HG03064 (cell line): ENCODE results near the gene MRPS25.

Source experiments
- ATAC-seq: cut with Tn5 transposase; IDR thresholded peaks from one replicate; pipeline ENCODE4 v1.9.1; 2021; ENCODE audit warnings: low read depth; ENCODE audit not compliant: unreplicated experiment

MRPS25 gene

DNA sequence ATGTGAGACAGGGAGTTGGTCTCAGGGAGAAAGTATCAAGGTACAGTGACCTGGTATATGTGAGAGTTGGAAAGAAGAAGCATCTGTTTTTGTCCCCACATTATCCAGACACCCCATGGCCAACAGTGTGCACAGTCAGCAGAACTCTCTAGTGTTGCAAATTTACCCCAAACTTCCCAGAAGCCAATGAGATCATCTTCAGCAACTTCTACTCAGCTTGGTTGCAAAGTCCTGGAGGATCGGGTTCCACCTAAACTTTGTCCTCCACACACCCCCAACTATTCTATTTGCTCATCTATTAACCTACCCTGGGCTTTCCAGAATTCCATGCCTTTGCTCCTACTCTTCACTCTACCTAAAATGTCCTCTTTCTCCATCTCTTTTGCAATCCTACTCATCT is 18.1 kb upstream of the MRPS25 start:
- no peak for ATAC-seq

GRCh38 chr3:15081960-15082664 is 17.0 kb upstream of the MRPS25 start:
- ATAC-seq = no peak

- ATAC-seq = no peak
These were observed 14.0 kb upstream of the MRPS25 start for GRCh38 chr3:15079091-15079490.

DNA sequence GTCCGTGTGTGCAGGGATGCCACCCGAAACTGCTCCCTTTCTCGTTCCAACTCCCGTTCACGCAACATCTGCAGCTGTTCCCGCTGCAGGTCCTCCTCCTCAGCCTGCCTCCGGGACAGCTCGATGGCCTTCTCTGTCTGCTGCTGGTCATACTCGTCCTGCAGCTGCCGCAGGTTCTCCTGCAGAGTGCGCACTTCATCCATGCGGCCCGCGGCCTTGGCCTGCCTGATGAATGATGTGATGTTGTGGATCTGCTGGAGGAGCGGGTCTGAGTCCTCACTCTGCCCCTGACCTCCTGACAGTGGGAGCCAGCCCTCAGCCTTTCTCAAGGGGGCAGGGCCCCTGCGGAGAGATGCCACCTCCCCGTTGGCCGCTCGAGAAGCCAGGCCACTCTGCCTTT is 9.4 kb upstream of the MRPS25 start:
- no peak for ATAC-seq

DNA sequence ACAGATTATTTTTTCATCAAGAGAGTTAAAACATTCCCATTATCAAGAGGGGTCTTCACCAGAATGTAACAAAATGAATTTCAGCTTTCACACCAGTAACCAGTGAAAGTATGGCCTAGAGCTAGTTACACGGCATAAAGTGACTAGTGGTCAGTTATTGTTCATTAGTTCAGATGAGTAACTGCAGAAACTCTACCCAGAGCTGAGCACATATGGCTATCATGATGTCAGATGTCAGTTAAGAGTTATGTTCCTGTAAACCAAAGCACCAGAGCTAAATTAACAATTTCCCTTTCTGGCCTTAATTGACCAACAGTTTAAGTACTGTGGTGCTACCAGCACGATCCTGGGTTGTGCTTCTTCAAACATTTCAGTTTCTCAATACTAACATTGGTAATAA is 6.6 kb upstream of the MRPS25 start:
- ATAC-seq = no peak

- no peak for ATAC-seq
These were observed 4.3 kb upstream of the MRPS25 start for GRCh38 chr3:15069441-15069840.

DNA sequence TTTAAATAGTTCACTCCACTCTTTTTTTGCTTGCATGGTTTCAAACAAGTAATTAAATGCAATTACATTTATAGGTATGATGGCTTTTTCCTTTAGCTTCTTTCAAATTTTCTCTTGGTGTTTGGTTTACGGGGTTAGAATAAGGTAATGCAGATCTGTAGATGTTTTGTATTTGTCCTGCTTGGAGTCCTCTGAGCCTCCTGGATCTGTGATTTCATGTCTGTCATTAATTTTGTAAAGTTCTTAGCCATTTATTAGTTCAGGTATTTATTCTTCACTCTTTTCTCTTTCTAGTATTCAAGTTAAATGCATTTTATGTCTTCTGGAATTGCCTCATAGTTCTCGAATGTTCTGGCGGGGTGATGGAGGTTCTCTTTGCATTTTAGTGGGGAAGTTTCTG is 1.4 kb upstream of the MRPS25 start:
- ATAC-seq = no peak

DNA sequence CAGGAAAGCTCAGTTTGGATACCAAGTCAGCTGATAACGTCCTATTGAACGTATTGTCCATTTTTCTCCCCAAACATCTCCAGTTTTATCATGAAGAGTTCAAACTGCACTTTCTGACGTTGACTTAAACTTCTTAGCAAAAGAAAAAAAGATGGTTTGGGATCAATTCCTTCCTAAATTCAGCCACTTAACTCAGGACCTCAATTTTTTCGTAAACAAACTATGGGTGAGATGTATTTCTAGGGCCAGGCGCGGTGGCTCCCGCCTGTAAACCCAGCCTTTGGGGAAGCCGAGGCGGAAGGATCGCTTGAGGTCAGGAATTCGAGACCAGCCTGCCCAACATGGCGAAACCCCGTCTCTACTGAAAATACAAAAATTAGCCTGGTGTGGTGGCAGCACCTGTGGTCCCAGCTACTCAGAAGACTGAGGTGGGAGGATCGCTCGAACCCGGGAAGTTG is 464 bp upstream of the MRPS25 start:
- no peak for ATAC-seq

DNA sequence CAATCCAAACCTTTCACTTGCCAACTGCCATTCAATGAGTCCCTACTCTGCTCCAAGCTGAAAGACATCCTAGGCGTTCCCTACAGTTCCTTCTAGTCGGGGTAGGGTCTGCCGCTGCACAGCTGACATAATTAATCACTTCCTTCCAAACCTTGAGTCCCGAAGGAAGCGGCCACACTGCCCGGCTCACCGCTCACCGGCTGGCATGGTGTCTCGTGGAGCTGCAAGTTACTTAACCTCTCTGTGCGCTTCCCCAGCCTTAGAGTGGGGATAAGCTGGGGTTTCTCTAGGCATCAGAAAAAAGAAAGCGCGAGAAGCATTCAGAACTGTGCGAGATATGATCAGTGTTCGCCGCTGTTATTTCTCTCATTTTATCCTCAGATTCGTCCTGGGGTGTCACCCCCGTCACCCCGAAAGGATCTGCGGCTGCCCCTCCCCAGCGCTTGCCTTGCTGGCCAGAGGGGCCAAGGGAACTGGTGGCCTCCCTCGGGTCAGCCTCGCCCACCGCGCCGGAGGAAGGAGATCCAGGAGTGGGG is 748 bp downstream of the MRPS25 start:
- peak; percentile 22 for ATAC-seq

DNA sequence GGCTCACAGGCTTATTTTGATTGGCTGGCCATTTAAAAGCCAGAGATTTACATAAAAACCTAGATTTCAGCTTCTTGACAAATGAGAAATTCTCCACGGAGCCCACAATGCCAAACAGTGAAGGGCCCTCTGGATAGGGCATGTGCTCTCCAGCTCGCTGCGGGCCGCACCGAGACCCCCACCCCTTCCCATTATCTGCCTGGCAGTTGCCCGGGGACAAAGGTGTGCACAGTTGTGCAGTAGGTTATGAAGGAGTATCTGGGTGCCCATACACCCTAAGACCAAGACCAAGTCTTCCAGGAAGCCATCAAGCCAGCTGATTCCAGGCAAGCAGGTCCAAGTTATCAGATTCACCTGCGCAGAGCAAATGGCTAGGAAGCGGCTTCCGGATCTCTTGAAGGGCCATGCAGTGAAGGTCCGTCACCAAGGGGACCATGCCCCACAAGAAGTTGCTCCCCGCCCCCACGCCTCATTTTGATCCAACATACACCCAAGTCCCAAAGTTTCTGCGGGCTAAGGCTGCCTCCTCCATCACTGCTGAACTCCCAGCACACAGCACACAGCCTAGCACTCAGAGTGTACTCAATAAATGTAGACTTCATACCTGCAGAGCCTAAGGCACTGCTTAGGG is 1.3 kb downstream of the MRPS25 start:
- ATAC-seq = no peak

GRCh38 chr3:15063238-15063637 is 1.9 kb downstream of the MRPS25 start:
- no peak for ATAC-seq

- ATAC-seq = no peak
These were observed 5.1 kb downstream of the MRPS25 start for GRCh38 chr3:15060029-15060428.

GRCh38 chr3:15056676-15057404 is 8.3 kb downstream of the MRPS25 start:
- no peak for ATAC-seq

DNA sequence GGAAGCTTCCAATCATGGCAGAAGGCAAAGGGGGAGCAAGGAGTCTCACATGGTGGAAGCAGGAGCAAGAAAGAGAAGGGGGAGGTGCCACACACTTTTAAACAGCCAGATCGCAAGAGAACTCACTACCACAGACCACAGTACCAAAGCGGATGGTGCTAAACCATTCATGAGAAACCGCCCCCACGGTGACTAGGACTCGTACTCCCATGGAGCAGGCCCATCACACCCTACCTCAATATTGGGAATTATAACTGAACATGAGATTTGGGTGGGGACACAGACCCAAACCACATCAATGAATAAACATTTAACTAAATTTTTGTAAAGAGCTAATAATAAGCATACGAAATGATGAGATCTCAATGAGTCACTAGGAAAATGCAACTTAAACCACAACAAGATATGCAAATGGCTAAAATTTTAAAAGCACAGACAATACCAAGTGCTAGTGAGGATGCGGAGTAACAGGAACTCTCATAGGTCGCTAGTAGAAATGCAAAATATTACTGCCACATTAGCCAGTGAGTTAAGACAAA is 10.0 kb downstream of the MRPS25 start:
- no peak for ATAC-seq

DNA sequence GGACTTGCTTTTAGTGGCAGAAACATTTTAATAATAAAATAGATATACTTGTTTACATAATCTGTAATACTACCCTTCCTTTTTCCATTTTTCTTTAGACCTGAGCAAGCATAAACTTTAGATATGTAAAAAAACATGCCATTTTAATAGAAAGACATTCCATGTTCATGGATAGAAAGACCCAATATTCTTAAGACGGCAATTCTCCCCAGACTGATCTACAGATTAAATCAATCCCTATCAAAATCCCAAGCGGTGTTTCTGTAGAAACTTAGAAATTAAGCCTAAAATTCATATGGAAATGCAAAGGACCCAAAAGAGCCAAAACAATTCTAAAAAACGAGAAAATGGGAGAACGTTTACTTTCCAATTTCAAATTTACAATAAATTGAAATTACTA is 11.6 kb downstream of the MRPS25 start:
- no peak for ATAC-seq

DNA sequence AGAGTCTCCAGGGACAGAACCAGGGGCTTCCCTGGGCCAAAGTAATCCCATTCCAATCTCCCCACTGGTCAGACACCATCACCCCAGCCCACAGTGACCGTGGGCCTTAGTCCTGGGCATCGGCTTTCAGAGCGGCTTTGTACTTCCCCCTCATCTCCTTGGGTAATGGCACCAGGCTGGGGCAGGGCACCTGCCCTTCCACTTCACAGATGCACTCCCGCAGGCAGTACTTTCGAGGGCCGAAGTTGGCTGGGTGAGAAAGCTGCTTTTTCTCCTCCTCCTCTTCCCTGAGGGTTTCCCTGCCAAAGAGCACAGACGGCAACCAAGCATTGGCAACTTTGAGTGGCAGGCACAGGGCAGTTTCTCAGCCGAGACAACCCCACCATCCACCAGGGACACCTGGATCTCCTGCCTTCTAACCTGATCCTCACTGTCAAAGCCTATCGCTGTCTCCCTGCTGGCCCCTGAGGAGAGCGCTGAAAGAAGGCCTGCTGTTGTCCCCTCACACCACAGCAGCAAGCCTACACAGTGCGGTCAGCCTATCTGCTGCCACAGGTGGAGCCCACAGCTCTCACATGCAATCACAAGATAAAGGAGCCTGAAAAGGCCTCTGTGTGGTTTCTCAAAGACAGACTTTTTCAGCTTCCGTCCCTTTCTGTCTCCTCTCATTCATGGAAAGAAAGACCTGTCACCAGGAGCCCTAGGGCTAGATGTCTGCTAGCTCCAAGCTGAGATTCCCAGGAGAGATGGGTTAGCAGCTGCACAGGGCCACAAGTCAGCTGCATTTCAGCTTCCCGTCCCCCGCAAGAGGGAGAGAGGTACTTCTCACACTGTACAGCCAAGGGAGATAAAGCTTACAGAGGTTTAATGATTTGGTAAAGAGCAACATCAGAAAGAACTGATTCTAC is 12.5 kb downstream of the MRPS25 start:
- no peak for ATAC-seq

DNA sequence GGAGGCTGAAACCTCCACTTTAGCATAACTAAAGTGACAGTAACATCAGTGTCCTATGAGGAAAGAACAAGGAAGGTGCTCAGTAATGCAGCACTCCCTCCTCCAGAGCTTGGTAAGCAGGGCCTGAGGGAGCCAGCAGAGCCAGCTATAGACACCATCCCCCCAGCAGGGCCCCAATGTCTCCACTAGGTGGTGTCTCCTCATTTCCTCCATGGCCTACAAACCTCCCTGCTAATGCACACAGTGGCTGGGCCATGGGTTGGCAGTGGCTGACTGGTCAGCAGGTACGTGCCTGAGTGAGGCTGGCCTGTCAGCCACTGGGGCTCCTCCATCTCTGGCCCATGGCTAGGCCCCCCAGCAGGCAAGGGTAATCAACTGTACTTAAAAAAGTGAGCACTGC is 13.6 kb downstream of the MRPS25 start:
- peak; percentile 66 for ATAC-seq

DNA sequence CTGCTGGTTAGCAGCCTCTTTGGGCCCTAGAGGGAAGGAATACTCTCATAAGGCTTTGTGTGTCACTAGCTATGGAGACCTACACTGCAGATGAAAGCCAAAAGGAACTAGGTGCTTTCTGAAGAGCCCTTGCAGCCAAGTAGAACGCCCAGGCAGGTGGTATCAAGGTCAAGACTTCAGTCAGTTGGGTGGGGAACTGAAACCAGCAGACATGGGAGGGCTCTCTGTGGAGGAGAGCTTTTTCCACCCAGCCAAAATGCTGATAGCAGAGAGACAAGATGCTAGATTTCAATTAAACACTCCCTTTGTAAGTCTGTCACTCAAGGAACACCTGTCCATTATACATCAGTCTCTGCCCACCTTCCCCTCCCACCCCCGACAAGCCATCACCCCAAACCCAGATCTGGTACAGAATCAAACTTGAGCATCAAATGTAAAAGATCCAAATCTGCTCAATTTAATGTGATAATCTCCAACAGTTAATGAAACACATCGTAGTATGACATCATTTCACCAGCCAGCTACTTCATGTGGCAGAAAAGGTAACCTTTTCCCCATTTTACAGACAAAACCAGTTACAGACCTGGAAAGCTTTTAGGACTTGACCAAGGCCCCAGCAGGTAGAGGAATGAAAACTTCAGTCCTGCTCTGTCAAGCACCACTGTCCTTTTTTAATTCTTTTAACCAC is 14.6 kb downstream of the MRPS25 start:
- peak; percentile 67 for ATAC-seq

GRCh38 chr3:15049584-15049983 is 15.5 kb downstream of the MRPS25 start:
- no peak for ATAC-seq

- ATAC-seq = no peak
These were observed 19.4 kb downstream of the MRPS25 start for GRCh38 chr3:15045667-15046066.
